Left lung (tissue), 10 donors: ENCODE measurements around the gene LTF. TPM values are rescaled to one million over a fixed set of nuclear protein-coding genes. Genes with fewer than 3 reads are reported as not detected.
"Not testable (repeated sequence)": the region's sequence is repeated elsewhere in the genome, so short reads cannot be mapped to it uniquely, and the experiment has no call there.

ENCODE experiments used
- ATAC-seq: fragments of 200-7000 bp; cut with Tn5 transposase; one replicate; pipeline ENCODE4 v1.9.1; 2020; ENCODE audit warnings: moderate library complexity
- DNase-seq, 4 donors: peaks; one replicate each; pipeline ENCODE4 v3.0.0-alpha.2; 2013 to 2020
- H3K27ac ChIP-seq, 2 donors: fragments of 200-600 bp; sonication (generic) in 1 of 2; one replicate each; pipeline versions ENCODE4 v1.5.0 to v1.8.0; 2020 to 2021
- H3K27me3 ChIP-seq, 2 donors: fragments of 200-600 bp; sonication (generic) in 1 of 2; one replicate each; pipeline versions ENCODE4 v1.5.0 to v1.8.0; 2020 to 2021
- H3K36me3 ChIP-seq, 2 donors: fragments of 200-600 bp; sonication (generic) in 1 of 2; one replicate each; pipeline versions ENCODE4 v1.5.0 to v1.8.0; 2020 to 2021
- H3K4me1 ChIP-seq, 2 donors: fragments of 200-600 bp; one replicate each; pipeline ENCODE4 v1.8.0; 2021
- H3K4me3 ChIP-seq, 2 donors: fragments of 200-600 bp; sonication (generic) in 1 of 2; one replicate each; pipeline versions ENCODE4 v1.5.0 to v1.8.0; 2020 to 2021; ENCODE audit warnings: mild to moderate bottlenecking in 1 of 2
- H3K9me3 ChIP-seq, 2 donors: fragments of 200-600 bp; sonication (generic) in 1 of 2; one replicate each; pipeline versions ENCODE4 v1.5.0 to v1.8.0; 2020 to 2021
- CTCF ChIP-seq, 2 donors: fragments of 200-600 bp; sonication (generic) in 1 of 2; IDR thresholded peaks; one replicate each; pipeline versions ENCODE4 v1.5.0 to v1.8.0; 2021; ENCODE audit warnings: antibody characterized with exemption in 2 of 2
- intact Hi-C, 2 donors: fragments of 100-400 bp; cut with DNase I; formaldehyde crosslinking; loops; one replicate each; pipeline versions ENCODE4 v1.11.2 to v1.14.2; 2022
- polyA plus RNA-seq, 6 donors: library from polyadenylated mRNA; unstranded; fragments of 120-200 nt; gene quantifications; one replicate each; pipeline ENCODE4 v1.2.1, GENCODE V29; 2013; ENCODE audit not compliant: insufficient read length in 6 of 6
- total RNA-seq, 2 donors: library from RNA; stranded (reverse); fragmentation: NEBNext Ultra II Directional; extraction: Animal tissue kit (Norgen Biotek cat#: 25700); gene quantifications; one replicate each; pipeline ENCODE4 v1.2.1, GENCODE V29; 2021
- donor health status: DM: no; HTN: yes; CAD: no.
- donor health status: DM: no; HTN: no; CAD: no.

LTF gene
- total and polyA plus RNA-seq, 8 donors: 2.3 to 113 (median 5.5) TPM

- Histone ChIP-seq H3K27me3 (no peaks in the 10 kb centered on the region), H3K9me3 (no peaks in the 10 kb centered on the region), H3K27ac (no peak overlapping the region), H3K4me1 (no peaks in the 10 kb centered on the region), H3K36me3 (no peaks in the 10 kb centered on the region), H3K4me3 (no peak overlapping the region)
- DNase-seq (no peak), ATAC-seq (no peak)
- no peak for TF ChIP-seq CTCF (IDR thresholded peaks at IDR 0.05)
- intact Hi-C loops: no loop called here
Measured at GRCh38 chr3:46495901-46496456, 31.3 kb upstream of the LTF start.

- not testable (repeated sequence) for H3K27ac ChIP-seq, DNase-seq
Measured at GRCh38 chr3:46494491-46494890, 29.8 kb upstream of the LTF start.

GRCh38 chr3:46492890-46493547 is 28.3 kb upstream of the LTF start:
- Histone ChIP-seq H3K27ac (no peak overlapping the region), H3K4me1 (peaks cover 5 to 12% of the 10 kb centered on the region in 2 donors), H3K36me3 (no peaks in the 10 kb centered on the region), H3K27me3 (no peaks in the 10 kb centered on the region), H3K9me3 (no peaks in the 10 kb centered on the region), H3K4me3 (no peak overlapping the region)
- intact Hi-C loops: no loop called here
- ATAC-seq (no peak), DNase-seq (no peak)
- TF ChIP-seq CTCF (IDR thresholded peaks at IDR 0.05): no peak

More at GRCh38 chr3:46494491-46494890, 29.8 kb upstream of the LTF start:
- intact Hi-C loops, H3K36me3 ChIP-seq, H3K4me1 ChIP-seq, ATAC-seq, H3K9me3 ChIP-seq, H3K4me3 ChIP-seq, H3K27me3 ChIP-seq: not testable (repeated sequence)

DNA sequence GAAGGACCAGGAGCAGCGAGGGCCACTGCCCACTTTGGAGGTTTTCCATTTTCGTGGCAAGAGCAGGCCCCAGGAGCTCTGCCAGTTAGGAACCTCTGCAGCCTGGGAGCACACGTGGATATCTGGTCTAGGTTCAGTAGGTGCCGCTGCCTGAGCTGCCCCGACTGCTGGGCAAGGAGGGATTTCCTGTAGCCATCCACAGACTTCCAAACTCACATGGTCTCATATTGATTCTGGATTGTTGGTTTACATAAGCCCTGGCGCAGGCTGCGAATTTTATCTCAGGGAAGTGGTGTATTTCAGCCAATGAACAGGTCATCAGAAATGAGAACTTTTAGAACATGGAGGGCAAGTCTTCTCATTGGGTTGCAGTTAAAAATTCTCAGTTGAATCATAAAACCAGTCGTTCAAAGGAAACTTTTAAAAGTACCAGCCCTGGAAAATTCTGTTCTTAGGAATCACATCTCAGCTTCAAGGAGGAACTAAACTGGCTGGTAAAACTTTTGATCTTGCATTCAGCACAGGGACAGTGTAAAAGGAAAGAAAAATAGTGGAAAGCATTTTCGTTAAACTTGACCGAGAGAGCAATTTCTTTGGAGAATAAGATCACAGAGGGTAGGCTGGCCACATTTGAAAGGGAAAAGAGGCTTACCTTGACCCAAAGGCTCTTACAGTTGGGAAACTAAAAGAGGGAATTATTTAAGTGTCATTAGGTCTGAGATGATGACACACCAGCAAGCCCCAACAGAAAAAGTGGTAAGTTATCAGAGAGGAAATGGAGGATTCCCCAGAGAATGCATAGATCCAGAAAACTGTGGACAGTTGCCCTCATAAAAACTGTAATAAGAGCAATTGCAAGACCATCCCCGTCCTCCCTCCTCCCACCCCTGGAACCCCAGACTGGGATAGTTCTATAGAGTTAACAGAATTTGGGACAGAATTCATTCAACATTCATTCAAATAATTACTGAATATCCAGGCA is 26.7 kb upstream of the LTF start:
- intact Hi-C loops: no loop called here
- Histone ChIP-seq H3K27ac (no peak overlapping the region), H3K4me1 (peaks cover 5 to 13% of the 10 kb centered on the region in 2 donors), H3K36me3 (no peaks in the 10 kb centered on the region), H3K27me3 (no peaks in the 10 kb centered on the region), H3K9me3 (no peaks in the 10 kb centered on the region), H3K4me3 (no peak overlapping the region)
- ATAC-seq (no peak), DNase-seq (no peak)
- no peak for TF ChIP-seq CTCF (IDR thresholded peaks at IDR 0.05)

- Histone ChIP-seq H3K4me3 (no peak overlapping the region), H3K27ac (no peak overlapping the region), H3K27me3 (no peaks in the 10 kb centered on the region), H3K9me3 (no peaks in the 10 kb centered on the region), H3K4me1 (peaks cover 5 to 14% of the 10 kb centered on the region in 2 donors), H3K36me3 (no peaks in the 10 kb centered on the region)
- no peak for ATAC-seq
- no peak for DNase-seq
- no peak for TF ChIP-seq CTCF (IDR thresholded peaks at IDR 0.05)
- intact Hi-C loops: no loop called here
Measured at GRCh38 chr3:46490338-46491084, 25.8 kb upstream of the LTF start.
